H1 (cell line): ENCODE results near the gene CEP83. TPM values are rescaled to one million over a fixed set of nuclear protein-coding genes. Genes with fewer than 3 reads are reported as not detected.

Source experiments
- EGR1 ChIP-seq: IDR thresholded peaks from 2 replicates; pipeline ENCODE4 v1.6.1; 2011; ENCODE audit warnings: low read depth, low read length, borderline replicate concordance
- POLR2A ChIP-seq, 2 experiments: IDR thresholded peaks; 1 replicate in 1 of 2; 2 replicates in 1 of 2; pipeline ENCODE4 v1.6.1; 2011; ENCODE audit warnings: low read depth in 2 of 2, low read length in 2 of 2, mild to moderate bottlenecking in 2 of 2; ENCODE audit errors: control extremely low read depth in 1 of 2
- RNF2 ChIP-seq: fragments of 200-900, 300-1000 bp; sonication (generic); IDR thresholded peaks from 2 replicates; pipeline ENCODE4 v1.7.1; 2016; ENCODE audit warnings: borderline replicate concordance, low read depth, mild to moderate bottlenecking, antibody characterized with exemption, low read length; ENCODE audit not compliant: poor library complexity, severe bottlenecking; ENCODE audit errors: missing control alignments
- polyA plus RNA-seq, 7 experiments: library from polyadenylated mRNA; depleted of rRNA in 3 of 7; stranded (reverse) in 5 of 7; unstranded in 2 of 7; fragments of >200 nt in 5 of 7; fragments of 200-250 nt in 2 of 7; gene quantifications; 1 replicate in 5 of 7; 2 replicates in 1 of 7; 4 replicates in 1 of 7; pipeline versions ENCODE4 v1.2.1 to v1.2.3, GENCODE V29; 2011 to 2013; ENCODE audit warnings: missing spikeins in 2 of 7, mixed read lengths in 2 of 7
- total RNA-seq: library from RNA; stranded (reverse); fragmentation: NEBNext Ultra II Directional; extraction: Animal tissue kit (Norgen Biotek cat#: 25700); gene quantifications from 2 replicates; pipeline ENCODE4 v1.2.1, GENCODE V29; 2021

CEP83 gene
- total and polyA plus RNA-seq, 2 of the 8 experiments (the other 6 are each of a cell fraction or from before 2014, with no cell fraction given): 6.0 to 25.8 TPM

DNA sequence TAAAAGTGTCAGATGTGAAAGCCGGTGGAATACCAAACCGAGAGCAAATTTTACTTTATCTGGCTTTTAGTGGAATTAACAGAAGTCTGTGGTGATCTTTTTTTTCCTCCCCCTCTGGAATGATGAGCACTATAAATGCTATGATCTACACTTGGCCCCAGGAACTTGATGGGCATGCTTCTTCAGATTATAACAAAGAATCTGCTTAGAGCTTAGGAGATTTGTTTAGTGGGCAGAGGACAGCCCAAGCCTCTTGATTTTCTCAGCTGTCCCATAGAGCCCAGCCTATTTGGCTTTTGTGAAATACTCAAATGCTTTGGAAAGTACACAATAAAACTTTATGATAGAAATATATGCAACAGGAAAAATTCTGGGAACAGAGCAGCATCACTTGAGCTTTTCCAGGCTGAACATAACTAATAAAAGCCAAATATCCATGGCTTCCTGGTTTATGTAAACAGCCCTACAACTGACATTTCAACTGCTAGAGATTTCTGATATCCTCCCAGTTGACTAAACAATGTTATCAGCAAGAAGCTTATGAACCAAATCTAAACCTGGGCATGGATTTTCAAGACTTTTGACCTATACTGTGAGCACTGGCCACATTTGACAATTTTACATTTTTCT lies 161.7 kb downstream of the CEP83 start (continued):
- TF ChIP-seq RNF2 (no peak), POLR2A (IDR thresholded peaks at IDR 0.05; ENCODE audit: control extremely low read depth in 1 of 2, low read depth in 2 of 2, low read length in 2 of 2) (no peak), EGR1 (no peak)
